Fibroblast of gingiva (primary cell): Measurements from ENCODE around the gene COIL.

Source experiments
- DNase-seq: peaks from one replicate; pipeline ENCODE4 v3.0.0-alpha.2; 2011; ENCODE audit warnings: low read depth

COIL gene

DNA sequence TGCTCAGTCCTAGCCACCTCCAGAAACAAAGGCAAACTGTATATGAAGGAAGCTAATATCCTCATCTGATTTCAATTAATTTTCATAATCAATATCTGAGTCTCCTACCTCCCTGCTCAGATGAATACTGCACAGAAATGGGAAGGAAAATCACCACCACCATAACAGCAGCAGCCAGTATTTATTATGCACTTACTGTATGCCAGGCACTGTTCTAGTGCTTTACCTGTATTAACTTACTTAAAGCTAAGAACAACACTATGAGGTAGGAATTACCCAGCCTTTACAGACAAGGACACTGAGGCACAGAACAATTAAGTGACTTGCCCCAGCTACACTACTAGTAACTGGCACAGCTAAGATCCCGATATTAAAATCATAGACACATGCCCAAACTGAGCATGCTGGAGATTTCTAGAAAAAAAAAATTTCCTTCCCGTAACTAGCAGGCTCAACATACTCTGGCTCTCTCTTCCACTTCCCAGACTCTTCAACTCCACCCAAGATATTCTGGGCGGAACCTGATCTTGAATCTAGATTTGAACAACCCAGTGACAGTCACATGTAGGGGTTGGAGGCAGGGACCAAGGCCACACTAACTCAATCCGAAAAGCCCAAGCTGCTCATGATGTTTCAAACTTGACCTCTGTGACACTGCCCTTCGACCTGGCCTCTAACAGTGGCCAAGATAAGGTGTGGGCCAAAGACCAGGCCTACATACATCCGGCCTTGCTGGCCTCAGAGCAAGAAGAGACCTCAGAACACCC lies 50.9 kb downstream of the COIL start:
- DNase-seq = no peak

DNA sequence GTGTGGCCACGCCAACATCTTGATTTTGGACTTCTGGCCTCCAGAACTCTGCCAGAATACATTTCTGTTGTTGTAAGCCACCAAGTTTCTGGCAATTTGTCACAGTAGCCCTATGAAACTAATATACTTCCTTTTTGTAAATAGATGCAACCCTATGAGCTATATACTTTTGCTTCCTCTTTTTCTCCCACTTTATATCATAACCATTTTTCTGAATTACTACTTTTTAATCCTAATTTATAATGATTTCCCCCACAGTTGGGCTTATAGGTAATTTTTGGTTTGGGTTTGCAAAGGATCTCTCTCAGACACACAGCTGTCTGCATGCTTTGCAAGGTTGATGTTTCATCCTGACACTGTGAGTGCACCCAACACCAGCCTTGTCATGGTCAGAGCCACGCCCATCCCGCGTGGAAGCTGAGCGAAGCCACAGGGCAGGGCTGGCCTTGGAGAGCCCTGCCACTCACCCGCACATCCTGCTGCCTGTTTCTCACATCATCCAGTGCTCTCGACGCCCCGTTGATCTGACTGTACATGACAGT lies 52.8 kb downstream of the COIL start:
- DNase-seq = no peak

DNA sequence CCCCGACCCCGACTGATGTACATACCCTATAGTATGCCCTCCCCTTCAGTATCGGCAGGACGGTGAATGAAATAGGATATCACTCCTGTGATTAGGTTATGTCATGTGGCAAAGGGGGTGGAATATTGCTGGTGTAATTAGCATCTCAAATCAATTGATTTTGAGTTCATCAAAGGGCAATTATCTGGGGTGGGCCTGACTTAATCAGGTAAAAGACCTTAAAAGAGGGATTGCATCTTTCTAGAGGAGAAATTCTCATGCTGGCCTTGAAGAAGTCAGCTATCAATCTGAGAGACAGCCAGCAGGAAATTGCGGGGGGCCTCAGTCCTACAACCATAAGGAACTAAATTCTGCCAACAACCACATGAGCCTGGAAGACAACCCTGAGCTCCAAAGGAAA lies 57.3 kb downstream of the COIL start:
- DNase-seq = no peak

DNA sequence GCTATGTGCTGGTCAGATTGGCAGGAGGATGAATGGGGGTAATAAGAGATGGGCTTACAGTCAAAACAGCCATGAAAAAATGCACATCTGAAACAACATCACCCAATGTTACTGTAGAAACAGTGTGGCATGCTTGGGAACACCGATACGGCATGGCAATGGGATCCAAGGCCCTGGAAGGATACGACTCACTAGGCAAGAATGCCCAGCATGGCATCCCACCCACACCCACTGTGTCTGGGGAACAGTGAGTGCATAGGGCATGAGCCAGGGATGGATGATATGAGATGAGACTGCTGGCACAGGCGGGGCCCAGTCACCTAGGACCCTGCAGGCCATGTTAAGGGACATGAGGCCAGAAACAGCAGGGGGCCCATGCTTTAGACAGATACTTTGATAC lies 58.5 kb downstream of the COIL start:
- DNase-seq = peak; percentile 74

DNA sequence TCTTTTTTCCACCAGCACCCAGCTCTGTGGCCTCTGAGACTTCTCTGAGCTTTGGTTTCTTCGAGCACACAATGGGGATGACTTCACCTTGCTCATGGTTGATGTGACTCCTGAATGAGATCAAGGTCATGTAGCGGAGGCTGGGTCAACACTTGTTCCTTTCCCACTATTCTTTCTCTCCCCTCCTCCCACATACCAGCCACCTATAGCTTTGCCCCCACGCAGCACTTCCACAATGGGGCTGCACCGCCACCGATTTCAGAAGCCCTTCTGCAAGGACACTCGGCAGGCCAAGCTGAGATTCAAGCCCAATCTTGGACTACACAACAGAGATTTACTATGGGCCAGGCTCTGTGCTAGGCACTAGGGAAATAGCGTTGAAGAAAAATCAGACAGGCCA lies 61.4 kb downstream of the COIL start:
- no peak for DNase-seq

DNA sequence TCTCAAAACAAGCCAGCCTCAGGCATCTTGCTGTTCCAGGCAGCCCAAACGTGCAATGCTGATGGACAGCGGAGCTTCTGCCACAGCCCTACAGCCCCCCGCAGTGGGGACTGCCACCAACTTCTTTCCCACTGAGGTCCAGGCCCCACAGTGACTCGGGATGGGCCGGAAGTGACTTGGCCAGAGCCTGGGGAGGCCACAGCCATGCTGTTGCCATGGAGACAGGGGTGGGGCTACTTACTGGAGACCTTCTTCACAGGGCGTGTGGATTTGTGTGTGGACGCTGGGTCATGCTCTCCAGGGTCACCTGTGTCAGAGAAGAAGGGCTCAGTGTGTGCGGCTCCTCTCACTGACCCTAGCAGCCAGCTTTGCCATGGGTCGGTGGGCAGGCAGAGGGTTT lies 62.0 kb downstream of the COIL start:
- no peak for DNase-seq

DNA sequence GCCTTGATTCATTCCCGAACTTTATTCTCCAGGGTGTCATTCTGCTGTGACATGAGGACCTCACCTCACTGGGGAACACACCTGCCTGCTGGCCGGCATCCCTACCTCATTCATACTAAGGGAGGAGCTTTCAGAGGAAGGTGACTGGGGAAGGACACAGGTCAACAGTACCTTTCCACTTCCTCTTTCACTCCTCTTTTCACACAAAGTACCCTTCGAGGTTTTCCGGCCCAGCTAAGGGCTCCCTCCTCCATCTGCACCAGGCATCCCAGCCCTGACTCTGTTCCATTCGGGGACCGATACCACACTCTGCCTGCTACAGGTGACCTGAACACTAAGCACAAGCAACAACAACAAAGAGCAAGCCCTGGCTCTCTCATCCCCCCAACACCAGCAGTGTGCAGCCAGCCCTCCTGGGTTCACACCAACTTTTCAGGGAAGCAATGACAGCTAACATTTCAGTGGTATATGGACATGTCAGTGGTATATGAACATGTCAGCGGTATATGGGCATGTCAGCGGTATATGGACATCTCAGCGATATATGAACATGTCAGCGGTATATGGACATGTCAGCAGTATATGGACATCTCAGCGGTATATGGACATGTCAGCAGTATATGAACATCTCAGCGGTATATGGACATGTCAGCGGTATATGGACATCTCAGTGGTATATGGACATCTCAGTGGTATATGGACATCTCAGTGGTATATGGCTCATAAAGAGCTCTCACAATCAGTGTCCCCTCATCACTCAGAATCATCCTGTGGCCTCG lies 63.0 kb downstream of the COIL start:
- DNase-seq = no peak

DNA sequence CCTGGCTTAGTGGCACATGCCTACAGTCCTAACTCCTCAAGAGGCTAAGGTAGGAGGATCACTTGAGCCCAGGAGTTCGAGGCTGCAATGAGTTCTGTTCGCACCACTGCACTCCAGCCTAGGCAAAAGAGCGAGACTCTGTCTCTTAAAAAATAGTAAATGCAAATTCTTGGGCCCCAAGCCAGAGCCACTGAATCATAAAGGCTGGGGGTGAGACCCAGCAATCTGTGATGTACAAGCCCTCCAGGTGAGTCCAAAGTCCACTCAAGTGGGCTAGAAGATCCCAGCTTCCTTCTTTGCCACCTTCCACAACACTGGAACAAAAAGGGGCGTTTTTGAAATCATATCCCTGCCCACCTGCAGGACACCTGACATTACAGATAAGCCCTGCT lies 63.9 kb downstream of the COIL start:
- no peak for DNase-seq

DNA sequence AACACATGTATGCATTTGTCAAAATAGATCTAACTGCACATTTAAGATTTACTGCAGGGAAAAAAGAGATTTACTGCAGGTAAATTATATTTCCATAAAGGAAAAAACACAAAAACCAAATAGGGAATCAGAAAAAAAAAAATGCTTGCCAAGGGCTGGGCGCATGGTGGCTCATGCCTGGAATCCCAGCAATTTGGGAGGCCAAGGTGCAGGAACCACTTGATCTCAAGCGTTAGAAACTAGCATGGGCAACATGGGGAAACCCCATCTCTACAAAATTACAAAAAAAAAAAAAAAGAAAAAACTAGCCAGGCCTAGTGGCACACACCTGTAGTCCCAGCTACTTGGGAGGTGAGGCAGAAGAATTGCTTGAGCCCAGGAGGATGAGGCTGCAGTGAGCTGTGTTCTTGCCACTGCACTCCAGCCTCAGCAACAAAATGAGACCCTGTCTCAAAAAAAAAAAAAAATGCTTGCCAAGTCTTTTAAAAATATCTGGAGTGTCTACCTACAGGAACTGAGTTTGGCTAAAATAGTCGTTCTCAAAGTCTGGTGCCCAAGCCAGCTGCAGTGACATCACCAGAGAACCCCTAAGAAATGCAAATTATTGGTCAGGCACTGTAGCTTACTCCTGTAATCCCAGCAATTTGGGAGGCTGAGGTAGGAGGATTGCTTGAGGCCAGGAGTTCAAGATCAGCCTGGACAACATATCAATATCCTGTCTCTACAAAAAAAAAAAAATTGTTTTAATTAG lies 64.5 kb downstream of the COIL start:
- no peak for DNase-seq

DNA sequence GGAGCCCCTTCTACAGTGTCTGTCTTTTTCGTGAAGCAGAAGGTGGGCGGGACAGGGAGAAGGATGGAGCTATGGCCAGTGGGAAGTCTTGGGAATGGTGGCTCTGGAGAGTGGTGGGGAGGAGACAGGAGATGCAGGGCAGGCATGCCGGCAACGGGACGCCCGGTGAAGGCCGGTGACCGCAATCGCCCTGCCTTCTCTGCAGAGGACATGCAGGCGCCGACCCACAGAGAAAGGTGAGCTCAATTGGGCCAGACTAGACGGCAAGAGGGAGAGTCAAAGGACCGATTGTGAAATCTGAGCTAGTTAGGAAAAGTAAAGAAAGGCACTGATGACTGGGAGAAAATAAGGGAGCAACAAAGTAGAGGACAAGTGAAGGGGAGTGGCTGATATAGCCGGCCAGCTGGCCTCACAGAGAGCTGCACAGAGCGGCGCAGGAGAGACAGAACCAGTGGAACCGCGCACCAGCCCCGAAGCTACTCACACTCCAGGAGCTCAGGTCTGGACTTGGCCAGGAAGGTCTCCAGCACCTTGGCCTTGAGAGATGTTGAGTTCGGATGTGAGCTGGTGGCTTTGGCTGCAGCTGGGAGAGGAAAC lies 65.9 kb downstream of the COIL start:
- DNase-seq = no peak

DNA sequence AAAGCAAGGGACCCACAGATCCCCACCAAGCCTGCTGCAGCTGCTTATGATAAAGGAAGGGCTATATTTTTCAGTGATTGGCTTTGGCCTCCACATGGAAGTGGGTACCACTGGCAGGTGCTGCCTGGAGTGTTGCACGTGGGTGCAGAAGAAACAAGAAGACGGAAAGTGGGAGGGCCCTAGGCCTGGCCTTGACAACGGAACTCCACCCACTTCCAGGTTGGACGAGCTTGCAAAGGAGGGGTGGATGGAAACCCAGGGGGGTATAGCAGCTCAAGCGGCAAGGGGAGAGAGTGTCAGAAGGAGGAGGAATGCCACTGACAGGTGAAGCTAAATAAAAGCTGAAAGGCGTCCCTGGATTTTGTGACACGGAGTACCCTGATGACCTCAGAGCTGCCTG lies 67.3 kb downstream of the COIL start:
- no peak for DNase-seq

DNA sequence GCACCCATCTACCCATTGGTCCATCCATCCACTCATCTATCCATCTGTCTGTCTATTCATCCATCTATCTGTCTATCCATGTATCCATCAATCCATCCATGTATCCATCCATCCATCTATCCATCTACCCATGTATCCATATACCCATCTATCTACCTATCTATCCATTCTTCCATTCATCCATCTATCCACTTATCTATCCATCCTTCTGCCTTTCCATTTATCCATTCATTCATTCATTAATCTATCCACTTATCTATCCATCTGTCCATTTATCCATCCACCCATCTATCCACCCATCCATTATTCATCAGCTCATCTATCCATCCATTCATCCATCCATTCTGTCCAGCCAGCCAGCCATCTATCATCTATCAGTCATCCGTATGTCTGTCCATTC lies 68.5 kb downstream of the COIL start:
- DNase-seq = no peak

DNA sequence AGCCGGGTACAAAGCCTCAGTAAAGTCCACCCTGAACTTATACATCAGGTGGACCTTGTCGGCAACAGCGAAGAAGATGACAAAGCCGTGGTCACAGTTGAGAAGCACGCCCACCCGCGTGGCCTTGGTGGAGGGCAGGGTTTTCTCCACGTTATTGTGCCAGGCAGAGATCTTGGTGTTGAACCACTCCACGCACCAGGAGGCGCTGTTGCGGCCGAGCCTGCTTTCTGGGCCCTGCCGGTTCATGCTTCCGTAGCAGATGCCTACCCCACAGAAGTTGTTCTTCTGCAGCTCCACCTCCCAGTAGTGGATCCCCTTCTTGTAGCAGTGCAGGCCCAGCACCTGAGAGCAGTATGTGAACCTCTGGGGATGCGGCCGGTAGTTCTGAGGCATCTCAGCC lies 69.1 kb downstream of the COIL start:
- no peak for DNase-seq

DNA sequence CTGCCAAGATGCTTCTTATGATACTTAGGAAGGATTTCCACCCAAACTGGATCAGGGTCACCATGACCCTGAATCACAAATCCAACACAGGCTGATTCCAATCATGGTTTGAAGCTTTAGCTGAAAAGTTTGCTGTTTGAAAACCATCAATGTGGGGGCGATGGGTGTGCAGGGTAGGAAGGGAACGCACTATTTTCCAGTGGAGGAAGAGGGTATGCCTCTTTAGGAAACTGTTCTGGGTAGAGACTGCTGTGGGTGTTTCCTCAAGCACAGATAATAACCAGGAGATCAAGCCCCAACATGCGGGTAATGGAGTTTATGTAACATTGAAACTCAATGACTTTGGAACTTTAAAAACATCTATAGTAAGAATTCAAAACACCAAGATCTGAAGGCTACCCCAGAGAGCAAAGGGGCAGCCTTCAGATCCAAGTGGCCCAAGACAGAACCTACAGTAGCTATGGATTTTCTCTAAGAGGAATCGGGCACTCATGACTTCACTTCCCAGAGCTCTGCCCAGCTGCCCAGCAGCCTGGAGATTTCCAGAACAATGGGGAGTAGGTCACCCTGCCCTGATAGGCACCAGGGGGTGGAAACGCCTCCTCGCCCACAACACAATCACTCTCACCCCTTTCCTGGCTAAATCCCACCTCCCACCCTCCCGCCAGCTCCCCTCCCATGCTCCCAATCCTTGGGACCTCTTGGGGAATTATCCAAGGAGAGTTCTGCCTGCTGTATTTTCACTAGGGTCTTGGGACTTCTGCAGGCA lies 69.8 kb downstream of the COIL start:
- no peak for DNase-seq

DNA sequence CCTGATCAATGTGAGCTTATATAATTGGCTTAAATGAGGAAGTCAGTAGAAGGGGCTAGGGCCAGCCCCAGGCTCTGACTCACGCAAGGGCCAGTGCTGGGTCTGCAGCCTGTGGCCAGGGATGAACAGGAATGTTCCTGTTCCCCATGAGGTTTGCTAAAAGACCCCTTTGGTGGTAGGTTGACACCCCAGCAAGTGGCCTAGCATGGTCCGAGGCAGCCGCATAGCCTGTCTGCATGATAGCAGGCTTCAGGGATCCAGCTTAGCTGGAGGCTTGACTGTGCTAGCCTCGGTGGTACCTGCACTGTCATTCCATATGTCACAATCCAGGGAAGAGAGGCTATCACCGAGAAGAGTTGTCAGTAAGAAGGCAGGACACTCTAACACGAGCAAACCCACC lies 70.5 kb downstream of the COIL start:
- DNase-seq = no peak
